Smooth muscle cell (in vitro differentiated cells): Measurements from ENCODE around the gene EIF1AY. TPM values are rescaled to one million over a fixed set of nuclear protein-coding genes. Genes with fewer than 3 reads are reported as not detected.

Experiments
- DNase-seq: peaks from one replicate; lab custom pipeline; 2025; ENCODE audit not compliant: unreplicated experiment; lab: John Stamatoyannopoulos, UW
- H2AFZ ChIP-seq: fragments of 200-600 bp; sonication (generic); 2 replicates; pipeline ENCODE4 v1.6.0; 2016; ENCODE audit warnings: antibody characterized with exemption, low read depth, mild to moderate bottlenecking
- H3F3A ChIP-seq: fragments of 200-600 bp; sonication (generic); 2 replicates; pipeline ENCODE4 v1.6.0; 2017; ENCODE audit warnings: antibody characterized with exemption, low read depth
- H3K27ac ChIP-seq: fragments of 200-600 bp; sonication (generic); 2 replicates; pipeline ENCODE4 v1.5.1; 2016; ENCODE audit warnings: low read depth, mild to moderate bottlenecking
- H3K27me3 ChIP-seq: fragments of 200-600 bp; sonication (generic); 2 replicates; pipeline ENCODE4 v1.6.1; 2016; ENCODE audit warnings: low read depth, mild to moderate bottlenecking
- H3K36me3 ChIP-seq: fragments of 200-600 bp; sonication (generic); 2 replicates; pipeline ENCODE4 v1.5.1; 2016; ENCODE audit warnings: low read depth
- H3K4me1 ChIP-seq: fragments of 200-600 bp; sonication (generic); 2 replicates; pipeline ENCODE4 v1.5.1; 2016; ENCODE audit warnings: low read depth
- H3K4me2 ChIP-seq: fragments of 200-600 bp; sonication (generic); 2 replicates; pipeline ENCODE4 v1.6.0; 2016; ENCODE audit warnings: mild to moderate bottlenecking
- H3K4me3 ChIP-seq: fragments of 200-600 bp; sonication (generic); 2 replicates; pipeline ENCODE4 v1.5.1; 2016; ENCODE audit warnings: mild to moderate bottlenecking
- H3K79me2 ChIP-seq: fragments of 200-600 bp; sonication (generic); 2 replicates; pipeline ENCODE4 v1.6.0; 2016; ENCODE audit warnings: low read depth, mild to moderate bottlenecking
- H3K9ac ChIP-seq: fragments of 200-600 bp; sonication (generic); 2 replicates; pipeline ENCODE4 v1.6.0; 2016; ENCODE audit warnings: low read depth
- H3K9me3 ChIP-seq: fragments of 200-600 bp; sonication (generic); replicated peaks from 2 replicates; pipeline ENCODE4 v1.5.1; 2016; ENCODE audit warnings: low read depth
- H4K20me1 ChIP-seq: fragments of 200-600 bp; sonication (generic); 2 replicates; pipeline ENCODE4 v1.6.0; 2016; ENCODE audit warnings: low read depth
- CTCF ChIP-seq: fragments of 200-600 bp; sonication (generic); IDR thresholded peaks from 2 replicates; pipeline ENCODE4 v1.5.1; 2017; ENCODE audit warnings: borderline replicate concordance, mild to moderate bottlenecking, antibody characterized with exemption; ENCODE audit not compliant: insufficient read depth, poor library complexity, severe bottlenecking
- WGBS: methylation state at CpG from one replicate; pipeline ENCODE4 v1.1.7; 2016; ENCODE audit warnings: low lambda C conversion rate; 5-methylcytosine and 5-hydroxymethylcytosine counted together
- polyA plus RNA-seq: library from polyadenylated mRNA; unstranded; fragments of >200 nt; fragmentation: Nextera tagmentation; extraction: Ambion mirVana; gene quantifications from 2 replicates; pipeline ENCODE4 v1.2.1, GENCODE V29; 2016
- total RNA-seq: library from RNA; depleted of rRNA; stranded (reverse); fragments of >200 nt; gene quantifications from 2 replicates; pipeline ENCODE4 v1.2.3, GENCODE V29; 2014

Gene EIF1AY
- total and polyA plus RNA-seq, 2 experiments from 2014 or later: not detected

DNA sequence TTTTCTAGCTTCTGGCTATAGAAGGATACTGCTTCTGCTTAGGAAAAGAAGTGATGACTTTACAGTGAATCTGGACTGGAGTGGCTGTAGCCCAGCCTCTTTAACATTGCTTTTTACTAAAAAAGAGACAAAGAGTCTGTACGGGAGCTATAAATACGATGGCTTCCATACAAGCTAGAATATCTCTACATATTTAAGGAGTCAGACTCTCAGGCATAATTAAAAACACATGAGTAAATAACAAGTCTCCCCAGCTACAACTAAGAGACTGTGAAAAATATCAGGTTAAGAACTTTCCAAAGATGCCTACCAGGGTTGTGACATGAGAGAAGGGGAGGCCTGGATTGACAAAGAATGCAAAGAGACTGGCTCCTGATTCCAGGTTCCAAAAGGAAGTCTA, 19.8 kb upstream of the EIF1AY start:
- Histone ChIP-seq H3K27me3 (no peaks in the 10 kb centered on the region), H3K4me2 (no peak overlapping the region), H3K9ac (no peak overlapping the region), H3K36me3 (no peaks in the 10 kb centered on the region), H3K4me3 (no peak overlapping the region), H3K9me3 (no peaks in the 10 kb centered on the region), H4K20me1 (no peaks in the 10 kb centered on the region), H3F3A (no peaks in the 10 kb centered on the region), H2AFZ (no peak overlapping the region), H3K4me1 (no peaks in the 10 kb centered on the region), H3K79me2 (no peaks in the 10 kb centered on the region), H3K27ac (no peak overlapping the region)
- no peak for TF ChIP-seq CTCF
- DNase-seq: no peak
- WGBS: no CpG with 5 or more reads among the region's 2 CpGs

DNA sequence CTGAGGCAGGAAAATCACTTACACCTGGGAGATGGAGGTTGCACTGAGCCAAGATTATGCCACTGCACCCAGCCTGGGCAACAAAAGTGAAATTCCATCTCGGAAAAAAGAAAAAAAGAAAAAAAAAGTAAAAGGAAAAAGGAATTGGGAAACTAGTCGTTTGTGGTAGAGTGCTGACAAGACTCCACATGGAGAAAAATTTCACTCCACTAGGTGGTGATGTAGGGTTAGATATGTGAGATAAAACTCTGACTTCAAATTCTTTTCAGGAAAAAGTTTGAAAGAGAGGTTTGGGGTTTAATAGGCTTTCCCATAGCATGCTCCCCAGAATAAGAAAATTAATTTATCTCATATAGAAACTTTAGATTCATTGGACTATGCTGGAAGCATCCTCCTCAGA, 16.9 kb upstream of the EIF1AY start:
- H3K36me3 ChIP-seq: no peaks in the 10 kb centered on the region
- no peaks in the 10 kb centered on the region for H3F3A ChIP-seq
- no CpG with 5 or more reads among the region's 2 CpGs for WGBS
- no peak overlapping the region for H3K27ac ChIP-seq
- H3K79me2 ChIP-seq: no peaks in the 10 kb centered on the region
- H3K4me3 ChIP-seq: no peak overlapping the region
- H2AFZ ChIP-seq: no peak overlapping the region
- no peak for TF ChIP-seq CTCF
- H3K4me2 ChIP-seq: no peak overlapping the region
- H3K9ac ChIP-seq: no peak overlapping the region
- H4K20me1 ChIP-seq: no peaks in the 10 kb centered on the region
- no peak for DNase-seq
- H3K9me3 ChIP-seq: no peaks in the 10 kb centered on the region
- H3K27me3 ChIP-seq: no peaks in the 10 kb centered on the region
- H3K4me1 ChIP-seq: no peaks in the 10 kb centered on the region

GRCh38 chrY:20559873-20560512, 15.6 kb upstream of the EIF1AY start:
- H3K9me3 ChIP-seq: no peaks in the 10 kb centered on the region
- H3K79me2 ChIP-seq: no peaks in the 10 kb centered on the region
- H3K4me1 ChIP-seq: no peaks in the 10 kb centered on the region
- no peak overlapping the region for H3K4me3 ChIP-seq
- no peaks in the 10 kb centered on the region for H3F3A ChIP-seq
- no peaks in the 10 kb centered on the region for H3K27me3 ChIP-seq
- H3K9ac ChIP-seq: no peak overlapping the region
- DNase-seq: no peak
- H3K36me3 ChIP-seq: no peaks in the 10 kb centered on the region
- H3K4me2 ChIP-seq: no peak overlapping the region
- no peaks in the 10 kb centered on the region for H4K20me1 ChIP-seq
- no peak overlapping the region for H2AFZ ChIP-seq
- H3K27ac ChIP-seq: no peak overlapping the region
- WGBS: no CpG with 5 or more reads among the region's 2 CpGs
- no peak for TF ChIP-seq CTCF

DNA sequence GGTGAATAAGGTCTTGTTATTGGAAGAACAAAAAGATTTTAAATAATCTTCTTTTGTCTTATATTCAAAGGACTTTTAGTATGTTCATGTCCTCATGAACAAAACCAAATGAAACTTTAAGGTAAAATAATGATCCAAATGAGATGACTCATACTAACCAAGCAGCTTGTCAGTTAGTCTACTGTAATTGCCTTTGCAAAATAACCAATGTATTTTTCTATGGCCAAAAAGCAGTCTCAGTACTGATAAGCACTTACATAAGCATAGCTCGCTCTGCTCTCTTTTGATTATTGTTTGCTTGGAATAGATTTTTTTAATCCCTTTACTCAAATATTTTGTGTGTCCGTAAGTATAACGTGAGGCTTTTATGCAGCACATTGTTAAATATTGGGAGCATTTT, 4.3 kb upstream of the EIF1AY start:
- no peak overlapping the region for H3K27ac ChIP-seq
- WGBS: no CpG with 5 or more reads among the region's 3 CpGs
- no peaks in the 10 kb centered on the region for H3K79me2 ChIP-seq
- H3K4me2 ChIP-seq: no peak overlapping the region
- no peaks in the 10 kb centered on the region for H3F3A ChIP-seq
- no peak for TF ChIP-seq CTCF
- DNase-seq: no peak
- no peaks in the 10 kb centered on the region for H3K27me3 ChIP-seq
- H3K36me3 ChIP-seq: no peaks in the 10 kb centered on the region
- no peak overlapping the region for H2AFZ ChIP-seq
- no peaks in the 10 kb centered on the region for H3K9me3 ChIP-seq
- H3K4me1 ChIP-seq: no peaks in the 10 kb centered on the region
- H3K4me3 ChIP-seq: no peak overlapping the region
- H3K9ac ChIP-seq: no peak overlapping the region
- no peaks in the 10 kb centered on the region for H4K20me1 ChIP-seq
